Measurements from ENCODE around the gene FAM3B.

The FAM3B gene

DNA sequence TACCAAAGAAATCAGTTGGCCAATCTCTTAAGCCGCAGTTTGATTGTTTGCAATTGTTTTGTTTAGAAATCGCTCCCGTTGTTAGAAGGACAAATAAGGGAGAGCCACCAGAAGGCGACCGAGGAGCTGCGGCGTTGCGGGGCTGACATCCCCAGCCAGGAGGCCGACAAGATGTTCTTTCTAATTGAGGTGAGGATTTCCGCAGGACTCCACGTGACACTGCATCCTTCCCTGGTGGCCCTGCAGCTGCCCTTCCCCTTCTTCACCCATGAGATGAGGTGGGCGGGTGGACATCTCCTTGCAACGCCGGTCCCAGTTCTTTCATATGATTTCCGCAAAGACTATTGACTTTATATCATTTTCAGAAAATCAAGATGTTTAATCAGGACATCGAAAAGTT, 82.2 kb downstream of the FAM3B start:
- TF ChIP-seq, protein P1, sequence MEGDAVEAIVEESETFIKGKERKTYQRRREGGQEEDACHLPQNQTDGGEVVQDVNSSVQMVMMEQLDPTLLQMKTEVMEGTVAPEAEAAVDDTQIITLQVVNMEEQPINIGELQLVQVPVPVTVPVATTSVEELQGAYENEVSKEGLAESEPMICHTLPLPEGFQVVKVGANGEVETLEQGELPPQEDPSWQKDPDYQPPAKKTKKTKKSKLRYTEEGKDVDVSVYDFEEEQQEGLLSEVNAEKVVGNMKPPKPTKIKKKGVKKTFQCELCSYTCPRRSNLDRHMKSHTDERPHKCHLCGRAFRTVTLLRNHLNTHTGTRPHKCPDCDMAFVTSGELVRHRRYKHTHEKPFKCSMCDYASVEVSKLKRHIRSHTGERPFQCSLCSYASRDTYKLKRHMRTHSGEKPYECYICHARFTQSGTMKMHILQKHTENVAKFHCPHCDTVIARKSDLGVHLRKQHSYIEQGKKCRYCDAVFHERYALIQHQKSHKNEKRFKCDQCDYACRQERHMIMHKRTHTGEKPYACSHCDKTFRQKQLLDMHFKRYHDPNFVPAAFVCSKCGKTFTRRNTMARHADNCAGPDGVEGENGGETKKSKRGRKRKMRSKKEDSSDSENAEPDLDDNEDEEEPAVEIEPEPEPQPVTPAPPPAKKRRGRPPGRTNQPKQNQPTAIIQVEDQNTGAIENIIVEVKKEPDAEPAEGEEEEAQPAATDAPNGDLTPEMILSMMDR (IDR thresholded peaks at IDR 0.05; ENCODE audit: control insufficient read depth, insufficient read depth, low read depth, low read length, missing control alignments): no peak
- DNase-seq (ENCODE audit: low read depth): no peak
- H3K4me3 ChIP-seq (ENCODE audit: control insufficient read depth, low read depth, low read length): no peak overlapping the region

- H3K4me3 ChIP-seq (ENCODE audit: control insufficient read depth, low read depth, low read length): no peak overlapping the region
- TF ChIP-seq, protein P1 (IDR thresholded peaks at IDR 0.05; ENCODE audit: control insufficient read depth, insufficient read depth, low read depth, low read length, missing control alignments): no peak
- DNase-seq (ENCODE audit: low read depth): no peak
These were observed 82.7 kb downstream of the FAM3B start for GRCh38 chr21:41399246-41399800.

GRCh38 chr21:41402231-41402630, 85.6 kb downstream of the FAM3B start:
- no peak overlapping the region for H3K4me3 ChIP-seq (ENCODE audit: control insufficient read depth, low read depth, low read length)
- DNase-seq (ENCODE audit: low read depth): no peak
- TF ChIP-seq, protein P1 (IDR thresholded peaks at IDR 0.05; ENCODE audit: control insufficient read depth, insufficient read depth, low read depth, low read length, missing control alignments): no peak

GRCh38 chr21:41402796-41403195, 86.2 kb downstream of the FAM3B start:
- TF ChIP-seq, protein P1 (IDR thresholded peaks at IDR 0.05; ENCODE audit: control insufficient read depth, insufficient read depth, low read depth, low read length, missing control alignments): no peak
- H3K4me3 ChIP-seq (ENCODE audit: control insufficient read depth, low read depth, low read length): no peak overlapping the region
- DNase-seq (ENCODE audit: low read depth): no peak

DNA sequence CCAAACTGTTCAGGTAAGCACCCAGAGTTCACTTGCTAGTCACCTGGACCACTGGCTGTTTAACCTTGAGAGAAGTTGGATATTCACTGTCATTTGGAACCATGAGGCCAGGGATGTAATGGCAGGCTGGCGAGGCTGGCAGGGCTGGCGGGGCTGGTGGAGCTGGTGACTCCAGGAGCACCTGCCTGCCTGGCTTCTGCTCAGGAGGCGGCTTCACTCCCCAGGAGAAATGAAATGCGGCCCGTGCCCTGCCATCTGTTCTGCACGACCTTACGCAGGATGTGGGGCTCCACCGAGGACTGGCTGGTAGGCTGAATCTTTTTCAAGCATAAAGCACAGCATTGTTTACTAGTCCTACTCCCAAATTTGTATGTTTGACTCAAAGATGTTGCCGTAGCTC, 86.7 kb downstream of the FAM3B start:
- no peak overlapping the region for H3K4me3 ChIP-seq (ENCODE audit: control insufficient read depth, low read depth, low read length)
- no peak for DNase-seq (ENCODE audit: low read depth)
- TF ChIP-seq, protein P1 (IDR thresholded peaks at IDR 0.05; ENCODE audit: control insufficient read depth, insufficient read depth, low read depth, low read length, missing control alignments): no peak

DNA sequence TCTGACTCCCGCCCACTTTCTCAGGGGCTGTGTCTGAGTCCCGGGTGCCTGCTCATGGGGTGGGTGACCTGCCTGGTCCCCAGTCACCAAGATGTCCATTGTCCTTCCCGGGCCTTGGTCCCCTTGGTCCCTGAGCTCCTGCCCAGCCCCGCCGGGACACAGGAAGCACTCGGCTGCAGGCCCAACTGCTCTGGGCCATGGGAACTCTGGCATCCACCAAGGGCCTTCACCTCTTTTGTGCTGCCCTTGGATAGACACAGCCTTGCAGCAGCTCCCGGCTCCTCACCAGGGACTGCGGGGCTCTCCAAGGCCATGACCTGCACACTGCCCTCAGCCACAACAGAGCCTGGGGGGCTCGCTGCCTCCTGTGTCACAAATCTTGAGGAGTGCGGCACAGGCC, 87.4 kb downstream of the FAM3B start:
- TF ChIP-seq, protein P1 (IDR thresholded peaks at IDR 0.05; ENCODE audit: control insufficient read depth, insufficient read depth, low read depth, low read length, missing control alignments): no peak
- H3K4me3 ChIP-seq (ENCODE audit: control insufficient read depth, low read depth, low read length): no peak overlapping the region
- no peak for DNase-seq (ENCODE audit: low read depth)

- DNase-seq (ENCODE audit: low read depth): no peak
These were observed 88.7 kb downstream of the FAM3B start for GRCh38 chr21:41405321-41405720.

More at GRCh38 chr21:41405321-41405720, 88.7 kb downstream of the FAM3B start:
- H3K4me3 ChIP-seq (ENCODE audit: control insufficient read depth, low read depth, low read length): no peak overlapping the region
- TF ChIP-seq, protein P1 (IDR thresholded peaks at IDR 0.05; ENCODE audit: control insufficient read depth, insufficient read depth, low read depth, low read length, missing control alignments): no peak

Data from AG09309 (cell line).